Limb (tissue), 2 donors: ENCODE measurements around the gene DOCK2.
A peak's percentile ranks its signal among the peaks of the same experiment; 100 is the strongest.
"Not testable (repeated sequence)": the region's sequence is repeated elsewhere in the genome, so short reads cannot be mapped to it uniquely, and the experiment has no call there.

Experiments used
- DNase-seq, 2 donors: peaks; one replicate each; pipeline ENCODE4 v3.0.0-alpha.2; 2016; ENCODE audit errors: extremely low spot score in 2 of 2

Gene DOCK2

DNA sequence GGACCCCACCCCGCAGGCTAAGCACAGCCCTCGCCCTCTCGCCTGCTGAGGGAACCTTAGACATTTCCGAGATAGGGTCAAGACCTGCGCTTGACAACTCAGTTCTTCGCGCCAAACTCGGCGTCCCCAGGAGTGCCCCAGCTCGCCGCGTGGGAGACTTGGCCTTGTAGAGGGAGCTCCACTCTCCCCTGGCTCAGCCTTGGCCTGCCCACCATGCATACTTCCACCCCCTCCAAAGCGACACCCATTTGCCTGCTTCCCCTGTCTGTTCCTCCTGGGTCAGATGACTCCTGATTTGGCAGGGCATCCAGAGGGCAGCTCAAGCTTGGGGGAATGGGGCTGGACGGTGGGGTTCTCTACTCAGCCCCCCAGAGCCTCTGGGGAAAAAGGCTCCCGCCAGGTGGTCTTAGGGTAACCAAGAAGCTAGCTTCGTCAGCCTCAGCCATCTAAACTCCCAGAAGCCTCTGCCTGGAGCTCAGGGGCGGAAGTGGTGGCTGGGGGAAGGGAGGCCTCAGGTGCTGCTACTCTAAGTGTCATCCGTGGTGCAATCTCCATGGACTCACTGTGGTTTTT is 560 bp downstream of the DOCK2 start:
- no peak for DNase-seq

DNA sequence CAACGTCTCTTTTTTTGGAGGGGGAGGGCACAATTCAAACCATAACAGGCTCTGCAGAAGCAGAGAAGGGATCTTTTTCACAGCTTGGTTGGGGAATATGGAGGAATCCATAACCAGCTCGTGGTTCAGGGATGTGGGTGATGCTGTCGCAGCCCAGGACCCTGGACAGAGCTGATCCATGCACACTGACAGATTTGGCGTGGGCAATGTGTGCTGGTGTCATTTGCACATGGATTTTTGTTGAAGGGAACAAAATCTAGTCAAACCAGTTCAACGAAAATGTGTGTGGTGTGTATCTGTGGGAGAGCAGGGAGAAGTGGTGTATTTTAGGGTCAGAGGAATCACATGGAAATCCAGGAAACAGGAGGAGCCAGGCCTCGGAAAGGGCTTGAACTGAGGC is 4.2 kb downstream of the DOCK2 start:
- peak in 1 of 2 donors; percentile 56 for DNase-seq

DNA sequence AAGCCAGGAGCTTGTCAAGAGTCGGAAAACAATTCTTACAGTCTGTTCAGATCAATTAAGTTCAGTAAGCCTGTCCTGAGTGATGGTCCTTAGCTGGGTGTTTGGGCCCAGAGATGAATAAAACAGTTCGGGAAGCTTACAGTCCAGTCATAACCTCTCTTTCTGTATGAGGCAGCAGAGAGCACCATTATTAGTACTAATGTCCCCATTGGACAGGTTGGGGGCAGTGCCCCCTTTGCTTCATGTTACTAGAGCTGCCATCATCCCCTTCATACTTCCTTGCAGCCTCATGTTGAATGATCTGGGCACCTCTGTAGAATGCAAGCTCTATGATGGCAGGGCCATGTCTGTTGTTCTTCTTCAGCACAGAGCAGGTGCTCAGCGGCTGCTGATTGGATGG is 9.8 kb downstream of the DOCK2 start:
- DNase-seq = no peak

DNA sequence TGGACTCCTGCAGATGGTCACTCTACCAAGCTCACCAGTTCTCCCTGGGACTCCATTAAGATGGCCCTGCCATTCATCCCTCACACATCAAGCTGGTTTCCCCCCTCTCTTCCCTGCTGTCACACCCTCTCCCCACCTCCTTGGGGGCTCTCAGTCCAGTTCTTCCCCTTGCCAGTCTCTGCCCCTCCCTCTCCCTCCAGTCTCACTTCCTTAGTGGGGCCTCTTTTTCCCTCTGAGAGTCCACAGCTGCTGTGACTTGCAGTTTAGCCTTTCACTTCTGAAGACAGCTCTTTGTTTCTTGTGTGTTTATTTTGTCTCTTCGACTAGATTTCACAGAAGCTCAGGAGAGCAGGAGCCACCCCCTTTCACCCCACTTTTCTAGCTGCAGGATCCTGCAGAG is 10.5 kb downstream of the DOCK2 start:
- no peak for DNase-seq

DNA sequence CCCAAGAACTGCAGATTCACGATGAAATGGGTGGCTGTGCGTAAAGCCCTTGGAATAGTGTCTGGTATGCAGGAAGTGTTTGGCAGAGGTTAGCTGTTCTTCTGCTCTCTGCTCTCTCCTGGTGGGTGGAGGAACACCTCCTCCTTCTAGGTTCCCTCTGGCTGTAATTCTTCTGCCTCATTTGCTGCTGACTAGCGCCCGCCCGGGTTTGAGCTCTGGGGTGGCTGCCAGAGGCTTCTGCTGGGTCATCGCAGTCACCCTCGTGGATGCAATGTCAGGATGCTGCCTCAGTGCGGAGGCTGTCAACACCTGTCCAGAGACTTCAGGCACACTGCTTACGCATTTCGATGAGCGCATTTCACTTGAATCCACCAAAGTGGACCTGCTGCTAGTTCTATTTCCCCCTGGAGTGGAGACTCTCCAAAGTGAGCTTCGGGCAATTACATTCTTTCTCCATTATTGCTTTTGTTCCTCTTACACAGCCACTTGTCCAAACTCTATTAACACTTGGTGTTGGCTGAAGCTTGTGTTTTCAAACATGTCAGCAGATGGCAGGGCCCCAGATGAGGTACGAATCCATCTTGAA is 11.7 kb downstream of the DOCK2 start:
- no peak for DNase-seq

DNA sequence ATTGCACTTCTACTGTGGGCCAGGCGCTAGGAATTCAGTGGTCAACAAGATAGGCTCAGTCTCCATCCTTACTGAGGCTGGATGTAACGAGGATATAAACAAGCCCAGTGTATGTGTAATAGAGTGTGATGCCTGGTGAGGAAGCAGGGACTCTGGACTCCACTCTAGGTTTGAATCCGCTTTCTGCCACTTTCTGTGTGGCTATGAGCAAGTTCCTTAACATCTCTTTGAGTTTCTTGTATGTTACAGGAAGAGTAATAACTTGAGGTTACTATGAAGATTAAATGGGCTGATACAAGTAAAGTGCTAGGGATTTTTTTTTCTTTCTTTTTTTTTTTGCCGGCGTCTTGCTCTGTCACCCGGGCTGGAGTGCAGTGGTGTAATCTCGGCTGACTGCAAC is 12.4 kb downstream of the DOCK2 start:
- DNase-seq = no peak

DNA sequence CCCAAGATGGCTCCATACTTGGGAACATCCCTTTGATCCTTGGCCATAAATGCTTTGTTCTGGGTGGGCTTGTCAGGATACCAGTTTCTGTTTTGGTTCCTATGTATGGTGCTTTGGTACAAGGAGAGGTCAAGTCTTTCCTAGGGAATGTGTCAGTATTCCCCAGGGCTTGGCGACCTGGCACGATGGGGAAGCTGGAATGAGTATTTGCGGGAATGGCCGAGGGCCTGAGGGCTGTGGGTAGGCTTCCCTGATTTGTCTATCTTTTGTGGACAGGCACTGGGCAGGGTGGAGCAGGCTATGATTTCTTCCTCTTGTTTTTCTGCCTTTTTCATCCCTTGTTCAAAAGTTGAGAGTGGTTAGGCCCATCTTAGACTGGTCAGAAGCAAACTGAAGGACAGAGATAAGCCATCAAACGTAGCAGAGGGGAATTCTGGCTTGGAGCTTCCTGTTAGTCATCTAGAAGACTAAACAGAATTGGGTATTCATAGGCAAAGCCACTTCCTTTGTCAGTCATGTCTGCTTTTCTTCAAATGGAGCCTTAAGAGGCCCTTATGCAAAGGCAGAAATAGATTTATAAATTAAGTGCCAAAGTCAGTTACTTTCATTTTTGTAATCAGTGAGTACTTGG is 13.7 kb downstream of the DOCK2 start:
- DNase-seq = no peak

DNA sequence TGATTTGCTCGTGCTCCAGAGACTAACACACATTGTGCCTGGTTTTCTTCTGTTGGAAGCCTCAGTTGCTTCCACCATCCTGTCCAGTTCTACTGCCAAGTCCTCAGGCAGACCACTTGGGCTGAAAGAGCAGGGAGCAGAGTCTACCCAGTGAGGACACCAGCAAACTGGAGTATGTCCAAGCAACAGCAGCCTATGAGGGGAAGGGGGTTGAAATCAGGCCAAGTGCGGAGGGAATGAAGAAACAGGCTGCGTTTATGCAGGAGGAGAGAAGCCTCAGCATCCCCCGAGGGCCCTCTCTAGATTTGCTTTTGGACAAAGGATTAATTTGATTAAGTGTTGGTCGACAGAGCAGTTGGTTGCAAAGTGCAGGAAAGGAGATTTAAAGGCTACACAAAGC is 14.5 kb downstream of the DOCK2 start:
- DNase-seq = no peak

DNA sequence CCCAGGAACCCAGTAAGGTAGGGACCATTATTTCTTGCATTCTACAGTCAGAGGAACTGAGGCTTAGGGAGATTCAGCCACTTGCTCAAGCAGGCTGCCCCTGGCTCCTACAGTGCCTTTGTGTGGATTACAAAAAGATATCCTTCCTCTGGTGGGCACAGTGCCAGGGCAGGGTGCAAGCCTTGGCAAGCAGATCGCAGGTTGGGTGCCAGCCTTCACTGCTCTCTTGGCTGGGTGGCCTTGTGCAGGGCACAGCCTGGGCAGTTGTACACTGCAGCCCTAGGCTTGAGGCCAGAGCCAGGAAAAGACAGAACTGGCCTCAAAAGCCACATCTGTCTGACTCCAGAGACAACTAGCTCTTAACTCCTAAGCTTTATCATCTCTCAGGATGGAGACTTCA is 15.0 kb downstream of the DOCK2 start:
- no peak for DNase-seq

DNA sequence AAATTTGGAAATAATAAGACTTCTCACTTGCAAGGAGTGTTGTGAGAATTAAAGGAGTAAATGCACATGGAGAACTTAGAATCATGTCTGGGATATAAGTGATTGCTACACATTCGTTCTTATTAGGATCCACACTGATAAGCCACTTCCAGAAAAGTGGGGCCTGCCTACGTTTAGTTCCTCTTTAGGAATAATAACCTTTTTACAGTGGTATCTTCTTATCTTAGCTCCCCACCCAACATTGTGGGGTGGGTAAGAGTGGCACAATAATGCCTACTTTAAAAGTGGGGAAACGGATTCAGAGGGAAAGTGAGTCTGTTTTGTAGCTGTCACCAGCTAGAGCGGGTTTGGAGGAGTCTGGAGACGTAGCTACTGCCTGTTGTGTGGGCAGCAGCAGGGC is 16.0 kb downstream of the DOCK2 start:
- no peak for DNase-seq

DNA sequence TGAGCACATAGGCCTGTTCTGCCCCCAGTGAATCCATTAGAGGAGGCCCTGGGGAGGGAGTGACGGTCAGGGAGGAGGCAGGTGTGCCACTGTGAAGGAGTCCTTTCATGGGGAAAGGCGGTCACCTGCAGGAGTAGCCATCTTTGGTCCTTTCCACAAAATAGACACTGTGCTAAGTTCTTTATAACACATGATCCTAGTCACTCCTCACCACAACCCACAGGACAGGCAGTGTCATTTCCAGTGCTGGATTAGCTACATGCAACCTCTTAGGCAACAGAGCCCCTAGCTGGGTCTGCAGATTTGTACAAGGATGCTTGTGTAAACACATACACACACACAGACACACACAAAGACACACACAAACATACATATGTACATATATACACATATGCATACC is 18.3 kb downstream of the DOCK2 start:
- no peak for DNase-seq

DNA sequence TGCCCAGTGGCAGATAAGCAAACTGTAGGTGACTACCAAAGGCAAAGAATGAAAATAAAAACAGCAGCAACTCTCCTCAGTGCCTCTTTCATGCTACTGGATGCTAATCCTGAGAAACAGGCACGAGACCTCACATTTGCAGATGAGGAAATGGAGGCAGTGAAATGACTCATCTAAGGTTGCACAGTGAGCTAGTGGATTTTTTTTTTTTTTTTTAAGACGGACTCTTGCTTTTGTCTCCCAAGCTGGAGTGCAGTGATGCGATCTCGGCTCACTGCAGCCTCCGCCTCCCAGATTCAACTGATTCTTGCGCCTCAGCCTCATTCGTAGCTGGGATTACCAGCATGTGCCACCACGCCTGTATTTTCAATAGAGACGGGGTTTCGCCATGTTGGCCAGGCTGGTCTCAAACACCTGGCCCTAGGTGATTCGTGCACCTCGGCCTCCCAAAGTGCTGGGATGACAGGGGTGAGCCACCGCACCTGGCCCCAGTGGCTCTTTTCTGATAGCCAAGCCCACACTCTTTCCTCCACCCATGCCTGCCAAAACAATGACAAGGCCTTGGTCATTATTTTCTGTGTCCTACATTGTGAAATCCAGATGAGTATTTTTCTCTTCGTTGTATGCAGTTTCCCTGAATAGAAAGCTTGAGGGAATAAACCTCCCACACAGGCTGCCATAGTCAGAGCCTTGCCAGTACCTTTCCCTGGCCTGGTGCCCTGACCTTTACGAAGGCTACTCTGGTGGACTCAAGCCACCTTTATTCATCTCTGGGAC is 19.2 kb downstream of the DOCK2 start:
- no peak for DNase-seq

DNA sequence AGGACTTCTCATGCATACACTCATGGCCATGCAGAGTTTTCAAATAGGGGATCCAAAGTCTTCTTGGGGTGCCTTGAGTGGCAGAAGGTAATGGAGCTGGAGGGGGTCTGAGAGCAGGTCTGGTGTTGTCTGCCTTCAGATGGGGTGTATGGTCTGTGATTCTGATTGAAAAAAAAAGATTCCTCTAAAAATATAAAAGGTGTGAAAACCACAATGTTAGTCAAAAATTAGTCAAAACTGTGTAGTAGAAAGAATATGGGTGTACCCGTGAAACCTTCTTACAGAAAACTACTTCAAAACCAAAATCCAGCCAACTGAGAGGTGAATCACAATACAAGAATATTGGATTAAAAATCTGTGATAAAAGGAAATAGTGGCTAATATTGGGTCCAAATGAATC is 20.1 kb downstream of the DOCK2 start:
- no peak for DNase-seq

DNA sequence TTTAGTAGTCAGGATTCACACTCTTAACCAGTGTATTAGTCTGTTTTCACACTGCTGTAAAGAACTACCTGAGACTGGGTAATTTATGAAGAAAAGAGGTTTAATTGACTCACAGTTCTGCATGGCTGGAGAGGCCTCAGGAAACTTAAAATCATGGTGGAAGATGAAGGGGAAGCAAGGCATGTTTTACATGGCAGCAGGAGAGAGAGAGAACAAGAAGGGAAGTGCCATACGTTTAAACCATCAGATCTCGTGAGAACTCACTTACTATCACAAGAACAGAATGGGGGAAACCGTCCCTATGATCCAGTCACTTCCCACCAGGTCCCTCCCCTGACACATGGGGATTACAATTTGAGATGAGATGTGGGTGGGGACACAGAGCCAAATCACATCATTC is 25.4 kb downstream of the DOCK2 start:
- not testable (repeated sequence) for DNase-seq

DNA sequence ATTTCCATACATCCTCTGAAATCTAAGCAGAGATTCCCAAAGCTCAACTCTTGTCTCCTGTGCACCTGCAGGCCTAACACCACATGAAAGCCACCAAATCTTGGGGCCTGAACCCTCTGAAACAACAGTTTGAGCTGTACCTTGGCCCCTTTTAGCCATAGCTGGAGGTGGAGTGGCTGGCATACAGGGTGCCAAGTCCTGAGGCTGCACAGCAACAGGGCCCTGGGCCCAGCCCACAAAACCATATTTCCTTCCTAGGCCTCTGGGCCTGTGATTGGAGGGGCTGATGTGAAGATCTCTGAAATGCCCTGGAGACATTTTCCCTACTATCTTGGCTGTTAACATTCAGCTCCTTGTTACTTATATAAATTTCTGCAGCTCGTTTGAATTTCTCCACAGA is 26.5 kb downstream of the DOCK2 start:
- no peak for DNase-seq

DNA sequence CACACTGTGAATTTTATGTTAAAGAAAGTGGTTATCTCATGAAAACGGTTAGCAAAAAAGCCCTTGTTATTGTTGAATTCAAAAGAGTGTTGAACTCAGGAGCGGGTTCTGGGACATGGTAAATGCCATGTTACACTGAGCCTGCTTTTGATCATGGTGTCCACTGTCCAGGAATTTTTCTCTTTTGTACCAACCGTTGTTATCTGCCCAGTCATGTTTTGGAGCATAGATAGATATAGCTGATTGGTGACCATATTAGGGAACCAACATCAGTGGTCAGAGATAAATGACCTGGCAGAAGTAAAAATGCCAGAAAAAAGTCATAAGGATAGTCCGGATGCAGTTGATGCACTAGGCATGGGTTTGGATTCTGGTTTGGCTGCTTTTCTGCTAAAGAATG is 29.3 kb downstream of the DOCK2 start:
- DNase-seq = no peak

DNA sequence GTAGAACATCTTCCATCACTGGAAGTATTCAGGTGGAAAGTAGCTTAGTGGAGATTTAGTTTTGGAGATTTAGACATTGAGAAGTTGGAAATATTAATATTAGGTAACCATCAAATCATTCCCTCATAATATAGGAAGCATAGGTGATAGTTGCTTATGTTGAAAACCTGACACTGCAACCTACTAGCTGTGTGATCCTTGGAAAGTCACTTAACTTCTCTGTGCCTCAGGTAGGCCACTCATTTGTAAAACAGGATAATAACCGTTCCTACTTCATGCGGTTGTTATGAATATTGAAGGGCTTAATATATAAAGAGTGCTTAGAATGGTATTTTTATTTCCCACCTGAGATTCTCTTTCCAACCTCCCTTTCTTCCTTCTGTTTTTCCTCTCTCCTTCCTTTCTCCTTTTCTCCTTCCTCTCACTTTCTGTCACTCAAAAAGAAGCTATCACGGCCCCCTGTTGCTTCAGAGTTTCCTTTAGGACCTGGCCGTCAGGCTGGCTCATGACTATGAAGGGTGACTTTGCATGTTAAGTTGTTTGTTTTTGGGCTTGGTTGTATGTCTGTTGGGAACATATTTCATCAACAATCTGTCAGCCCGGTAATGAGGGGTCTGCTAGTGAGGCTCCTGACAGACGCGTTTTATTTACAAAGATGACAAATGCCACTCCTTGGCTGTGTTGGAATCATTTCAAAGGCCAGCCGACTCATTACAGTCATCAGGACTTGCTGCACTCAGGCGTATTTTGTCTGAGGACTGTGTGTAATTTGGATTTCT is 31.0 kb downstream of the DOCK2 start:
- no peak for DNase-seq

DNA sequence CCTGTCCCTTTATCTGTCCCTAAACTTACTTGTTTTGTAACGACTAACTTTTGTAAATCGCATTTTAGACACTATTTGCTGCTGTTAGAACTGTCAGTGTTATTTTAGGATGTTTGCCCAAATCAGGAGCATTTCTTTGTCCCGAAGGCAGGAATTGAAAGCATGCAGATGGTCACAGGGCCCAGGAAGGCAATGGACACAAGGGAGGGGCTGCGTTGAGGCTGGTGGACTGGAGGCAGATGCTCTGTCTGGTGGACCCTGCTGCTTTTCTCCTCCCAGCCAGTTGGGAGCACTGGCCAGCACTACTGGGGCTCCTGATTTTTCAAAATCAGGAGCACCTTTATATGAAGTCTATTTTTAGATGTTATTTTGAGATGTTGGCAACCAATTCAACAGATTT is 31.7 kb downstream of the DOCK2 start:
- DNase-seq = no peak

DNA sequence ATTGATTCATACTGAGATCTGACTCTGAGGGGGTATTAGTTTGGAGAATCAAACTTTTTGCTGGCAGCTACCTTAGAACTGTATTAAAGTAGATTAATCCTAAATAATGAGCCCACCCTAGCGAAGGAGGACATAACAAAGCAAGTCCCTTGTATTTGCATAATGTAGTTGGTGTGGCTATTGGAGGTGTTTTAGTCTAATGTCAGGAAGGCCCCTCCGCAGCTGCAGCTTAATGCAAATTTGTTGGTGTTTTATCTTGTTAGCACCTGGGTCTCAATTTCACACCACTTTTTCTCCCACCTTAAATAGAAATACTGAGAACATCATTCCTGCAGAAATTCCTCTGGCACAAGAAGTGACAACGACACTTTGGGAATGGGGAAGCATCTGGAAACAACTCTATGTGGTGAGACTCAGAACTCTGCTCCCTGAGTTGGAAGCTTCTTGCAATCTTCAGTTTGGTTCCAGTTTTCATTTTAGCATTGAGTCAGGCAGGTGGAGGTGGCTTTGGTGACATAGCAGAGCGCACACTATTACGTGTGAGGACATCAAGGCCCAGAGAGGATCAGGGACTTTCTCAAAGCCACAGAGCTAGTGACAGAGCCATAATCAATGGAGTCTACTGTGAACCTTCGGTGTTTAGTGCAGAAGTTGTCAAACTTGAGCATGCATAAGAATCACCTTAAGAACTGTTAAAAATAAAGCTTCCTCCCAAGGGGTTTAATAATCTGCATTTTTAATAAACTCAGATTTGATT is 33.9 kb downstream of the DOCK2 start:
- no peak for DNase-seq

DNA sequence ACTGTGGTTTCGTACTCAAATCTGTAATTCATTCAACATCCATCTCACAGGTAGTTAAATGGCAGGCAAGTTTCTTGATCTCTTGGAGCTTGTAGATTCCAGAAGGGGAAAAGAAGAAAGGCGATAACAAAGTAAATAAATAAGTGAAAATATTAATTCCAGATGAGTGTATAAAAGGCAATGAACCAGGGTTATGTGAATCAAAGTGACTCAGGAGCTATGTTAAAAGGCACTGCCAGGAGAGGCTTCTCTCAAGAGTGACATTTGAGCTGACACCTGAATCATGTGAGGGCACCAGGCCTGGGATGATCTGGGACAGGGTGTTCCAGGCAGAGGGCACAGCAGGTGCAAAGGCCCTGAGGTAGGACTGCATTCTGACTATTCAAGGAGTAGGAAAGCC is 45.0 kb downstream of the DOCK2 start:
- no peak for DNase-seq

DNA sequence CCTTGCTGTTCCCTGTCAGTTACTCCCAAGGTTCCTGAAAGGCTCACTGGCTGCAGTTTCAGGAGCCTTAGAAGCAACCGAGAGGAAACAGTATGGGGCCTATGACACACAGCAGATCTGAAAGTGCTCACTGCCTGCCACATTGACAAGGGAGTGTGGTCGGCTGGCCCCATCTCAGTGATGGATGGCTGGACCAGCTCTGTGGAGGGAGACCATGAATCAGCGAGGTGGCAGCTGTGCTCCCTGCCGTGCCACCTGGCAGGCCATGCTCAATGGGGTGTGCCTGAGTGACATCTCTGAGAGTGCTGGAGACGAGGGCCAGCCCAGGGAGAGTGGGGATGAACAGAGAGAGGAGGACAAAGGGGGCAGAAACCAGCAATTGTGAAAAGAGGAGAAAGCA is 49.1 kb downstream of the DOCK2 start:
- no peak for DNase-seq
